OCI-LY7 (cell line): ENCODE data around the gene JUNB.

ENCODE experiments used
- CTCF ChIP-seq: fragments of 200-600 bp; sonication (generic); conservative IDR thresholded peaks from 2 replicates; pipeline ENCODE4 v1.5.1; 2014; ENCODE audit warnings: mild to moderate bottlenecking, antibody characterized with exemption, low read length, moderate library complexity, mixed read lengths
- EZH2phosphoT487 ChIP-seq: fragments of 200-600 bp; sonication (generic); IDR thresholded peaks from 2 replicates; pipeline ENCODE4 v1.6.1; 2018; ENCODE audit warnings: low read depth, borderline replicate concordance, mild to moderate bottlenecking, mixed run types, antibody characterized with exemption, low read length, moderate library complexity, mixed read lengths

- peak; percentile 96 for TF ChIP-seq CTCF
- TF ChIP-seq EZH2phosphoT487 = no peak
These were observed 13.9 kb upstream of the JUNB start for GRCh38 chr19:12777217-12778016.
